Measurements from ENCODE around the gene DNAJB11. TPM values are rescaled to one million over a fixed set of nuclear protein-coding genes. Genes with fewer than 3 reads are reported as not detected.

Gene DNAJB11
- total and polyA plus RNA-seq, 2 experiments from 2014 or later = 72.6 to 85.6 TPM

DNA sequence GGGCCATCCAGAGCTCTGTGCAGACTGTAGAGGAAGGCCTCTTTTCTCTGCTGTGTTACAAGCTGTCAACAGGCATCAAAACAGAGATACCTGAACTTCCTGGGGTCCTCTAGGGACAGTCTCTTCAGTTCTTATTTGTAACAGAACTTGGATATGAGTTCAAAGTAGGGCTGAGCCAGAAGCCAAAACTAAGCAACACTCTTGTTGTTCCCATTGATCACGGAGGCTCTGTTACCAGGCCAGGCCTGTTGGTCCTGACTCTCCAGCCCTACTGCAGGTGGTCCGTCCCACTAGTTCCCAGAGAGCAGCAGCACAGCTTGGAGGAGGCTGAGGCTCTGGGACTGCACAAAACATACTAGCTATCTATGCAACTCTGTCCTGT, 29.3 kb downstream of the DNAJB11 start:
- H3K27me3 Mint-ChIP-seq (ENCODE audit: insufficient read depth, low read depth, poor library complexity) = peaks cover 3% of the 10 kb centered on the region
- DNase-seq (ENCODE audit: low spot score) = no peak
- no peaks in the 10 kb centered on the region for H3K36me3 Mint-ChIP-seq (ENCODE audit: low read depth)
- peaks cover 9% of the 10 kb centered on the region for H3K4me1 Mint-ChIP-seq
- Histone ChIP-seq H3K4me1 (ENCODE audit: insufficient read depth) (no peaks in the 10 kb centered on the region), H3K27ac (ENCODE audit: low read depth) (no peak overlapping the region), H3K9me2 (ENCODE audit: insufficient read depth) (no peaks in the 10 kb centered on the region), H3K27me3 (ENCODE audit: insufficient read depth) (no peaks in the 10 kb centered on the region), H3K4me2 (no peak overlapping the region), H3K79me2 (replicated peaks; ENCODE audit: insufficient read depth) (no peaks in the 10 kb centered on the region), H2AFZ (no peak overlapping the region), H3K36me3 (ENCODE audit: insufficient read depth) (no peaks in the 10 kb centered on the region), H3K4me3 (no peak overlapping the region), H3F3A (replicated peaks; ENCODE audit: low read depth) (no peaks in the 10 kb centered on the region), H4K20me1 (replicated peaks; ENCODE audit: insufficient read depth) (no peaks in the 10 kb centered on the region)
- no peaks in the 10 kb centered on the region; the same call in 2 of the 3 replicates for H3K9me3 Mint-ChIP-seq
- TF ChIP-seq EZH2 (IDR thresholded peaks at IDR 0.05; ENCODE audit: low read depth, unreplicated experiment) (no peak), POLR2AphosphoS5 (IDR thresholded peaks at IDR 0.05; ENCODE audit: low read depth) (no peak), NANOG (IDR thresholded peaks at IDR 0.05; ENCODE audit: borderline replicate concordance) (no peak), STAT1 (IDR thresholded peaks at IDR 0.05; ENCODE audit: unreplicated experiment) (no peak), ZNF114 (CRISPR knock-in tag; IDR thresholded peaks at IDR 0.05) (no peak), CREB1 (CRISPR knock-in tag; IDR thresholded peaks at IDR 0.05; ENCODE audit: low read depth) (no peak), ZNF331 (CRISPR knock-in tag; IDR thresholded peaks at IDR 0.05; ENCODE audit: low read depth) (no peak), JUNB (IDR thresholded peaks at IDR 0.05; ENCODE audit: unreplicated experiment) (no peak), EZH2phosphoT487 (IDR thresholded peaks at IDR 0.05; ENCODE audit: unreplicated experiment) (no peak)
- TF ChIP-seq, protein P1, sequence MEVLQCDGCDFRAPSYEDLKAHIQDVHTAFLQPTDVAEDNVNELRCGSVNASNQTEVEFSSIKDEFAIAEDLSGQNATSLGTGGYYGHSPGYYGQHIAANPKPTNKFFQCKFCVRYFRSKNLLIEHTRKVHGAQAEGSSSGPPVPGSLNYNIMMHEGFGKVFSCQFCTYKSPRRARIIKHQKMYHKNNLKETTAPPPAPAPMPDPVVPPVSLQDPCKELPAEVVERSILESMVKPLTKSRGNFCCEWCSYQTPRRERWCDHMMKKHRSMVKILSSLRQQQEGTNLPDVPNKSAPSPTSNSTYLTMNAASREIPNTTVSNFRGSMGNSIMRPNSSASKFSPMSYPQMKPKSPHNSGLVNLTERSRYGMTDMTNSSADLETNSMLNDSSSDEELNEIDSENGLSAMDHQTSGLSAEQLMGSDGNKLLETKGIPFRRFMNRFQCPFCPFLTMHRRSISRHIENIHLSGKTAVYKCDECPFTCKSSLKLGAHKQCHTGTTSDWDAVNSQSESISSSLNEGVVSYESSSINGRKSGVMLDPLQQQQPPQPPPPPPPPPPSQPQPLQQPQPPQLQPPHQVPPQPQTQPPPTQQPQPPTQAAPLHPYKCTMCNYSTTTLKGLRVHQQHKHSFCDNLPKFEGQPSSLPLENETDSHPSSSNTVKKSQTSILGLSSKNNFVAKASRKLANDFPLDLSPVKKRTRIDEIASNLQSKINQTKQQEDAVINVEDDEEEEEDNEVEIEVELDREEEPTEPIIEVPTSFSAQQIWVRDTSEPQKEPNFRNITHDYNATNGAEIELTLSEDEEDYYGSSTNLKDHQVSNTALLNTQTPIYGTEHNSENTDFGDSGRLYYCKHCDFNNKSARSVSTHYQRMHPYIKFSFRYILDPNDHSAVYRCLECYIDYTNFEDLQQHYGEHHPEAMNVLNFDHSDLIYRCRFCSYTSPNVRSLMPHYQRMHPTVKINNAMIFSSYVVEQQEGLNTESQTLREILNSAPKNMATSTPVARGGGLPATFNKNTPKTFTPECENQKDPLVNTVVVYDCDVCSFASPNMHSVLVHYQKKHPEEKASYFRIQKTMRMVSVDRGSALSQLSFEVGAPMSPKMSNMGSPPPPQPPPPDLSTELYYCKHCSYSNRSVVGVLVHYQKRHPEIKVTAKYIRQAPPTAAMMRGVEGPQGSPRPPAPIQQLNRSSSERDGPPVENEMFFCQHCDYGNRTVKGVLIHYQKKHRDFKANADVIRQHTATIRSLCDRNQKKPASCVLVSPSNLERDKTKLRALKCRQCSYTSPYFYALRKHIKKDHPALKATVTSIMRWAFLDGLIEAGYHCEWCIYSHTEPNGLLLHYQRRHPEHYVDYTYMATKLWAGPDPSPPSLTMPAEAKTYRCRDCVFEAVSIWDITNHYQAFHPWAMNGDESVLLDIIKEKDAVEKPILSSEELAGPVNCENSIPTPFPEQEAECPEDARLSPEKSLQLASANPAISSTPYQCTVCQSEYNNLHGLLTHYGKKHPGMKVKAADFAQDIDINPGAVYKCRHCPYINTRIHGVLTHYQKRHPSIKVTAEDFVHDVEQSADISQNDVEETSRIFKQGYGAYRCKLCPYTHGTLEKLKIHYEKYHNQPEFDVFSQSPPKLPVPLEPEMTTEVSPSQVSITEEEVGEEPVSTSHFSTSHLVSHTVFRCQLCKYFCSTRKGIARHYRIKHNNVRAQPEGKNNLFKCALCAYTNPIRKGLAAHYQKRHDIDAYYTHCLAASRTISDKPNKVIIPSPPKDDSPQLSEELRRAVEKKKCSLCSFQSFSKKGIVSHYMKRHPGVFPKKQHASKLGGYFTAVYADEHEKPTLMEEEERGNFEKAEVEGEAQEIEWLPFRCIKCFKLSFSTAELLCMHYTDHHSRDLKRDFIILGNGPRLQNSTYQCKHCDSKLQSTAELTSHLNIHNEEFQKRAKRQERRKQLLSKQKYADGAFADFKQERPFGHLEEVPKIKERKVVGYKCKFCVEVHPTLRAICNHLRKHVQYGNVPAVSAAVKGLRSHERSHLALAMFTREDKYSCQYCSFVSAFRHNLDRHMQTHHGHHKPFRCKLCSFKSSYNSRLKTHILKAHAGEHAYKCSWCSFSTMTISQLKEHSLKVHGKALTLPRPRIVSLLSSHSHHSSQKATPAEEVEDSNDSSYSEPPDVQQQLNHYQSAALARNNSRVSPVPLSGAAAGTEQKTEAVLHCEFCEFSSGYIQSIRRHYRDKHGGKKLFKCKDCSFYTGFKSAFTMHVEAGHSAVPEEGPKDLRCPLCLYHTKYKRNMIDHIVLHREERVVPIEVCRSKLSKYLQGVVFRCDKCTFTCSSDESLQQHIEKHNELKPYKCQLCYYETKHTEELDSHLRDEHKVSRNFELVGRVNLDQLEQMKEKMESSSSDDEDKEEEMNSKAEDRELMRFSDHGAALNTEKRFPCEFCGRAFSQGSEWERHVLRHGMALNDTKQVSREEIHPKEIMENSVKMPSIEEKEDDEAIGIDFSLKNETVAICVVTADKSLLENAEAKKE (CRISPR knock-in tag; IDR thresholded peaks at IDR 0.05) = no peak
- TF ChIP-seq, protein P2, sequence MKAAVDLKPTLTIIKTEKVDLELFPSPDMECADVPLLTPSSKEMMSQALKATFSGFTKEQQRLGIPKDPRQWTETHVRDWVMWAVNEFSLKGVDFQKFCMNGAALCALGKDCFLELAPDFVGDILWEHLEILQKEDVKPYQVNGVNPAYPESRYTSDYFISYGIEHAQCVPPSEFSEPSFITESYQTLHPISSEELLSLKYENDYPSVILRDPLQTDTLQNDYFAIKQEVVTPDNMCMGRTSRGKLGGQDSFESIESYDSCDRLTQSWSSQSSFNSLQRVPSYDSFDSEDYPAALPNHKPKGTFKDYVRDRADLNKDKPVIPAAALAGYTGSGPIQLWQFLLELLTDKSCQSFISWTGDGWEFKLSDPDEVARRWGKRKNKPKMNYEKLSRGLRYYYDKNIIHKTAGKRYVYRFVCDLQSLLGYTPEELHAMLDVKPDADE (IDR thresholded peaks at IDR 0.05) = no peak
- TF ChIP-seq, protein P3, sequence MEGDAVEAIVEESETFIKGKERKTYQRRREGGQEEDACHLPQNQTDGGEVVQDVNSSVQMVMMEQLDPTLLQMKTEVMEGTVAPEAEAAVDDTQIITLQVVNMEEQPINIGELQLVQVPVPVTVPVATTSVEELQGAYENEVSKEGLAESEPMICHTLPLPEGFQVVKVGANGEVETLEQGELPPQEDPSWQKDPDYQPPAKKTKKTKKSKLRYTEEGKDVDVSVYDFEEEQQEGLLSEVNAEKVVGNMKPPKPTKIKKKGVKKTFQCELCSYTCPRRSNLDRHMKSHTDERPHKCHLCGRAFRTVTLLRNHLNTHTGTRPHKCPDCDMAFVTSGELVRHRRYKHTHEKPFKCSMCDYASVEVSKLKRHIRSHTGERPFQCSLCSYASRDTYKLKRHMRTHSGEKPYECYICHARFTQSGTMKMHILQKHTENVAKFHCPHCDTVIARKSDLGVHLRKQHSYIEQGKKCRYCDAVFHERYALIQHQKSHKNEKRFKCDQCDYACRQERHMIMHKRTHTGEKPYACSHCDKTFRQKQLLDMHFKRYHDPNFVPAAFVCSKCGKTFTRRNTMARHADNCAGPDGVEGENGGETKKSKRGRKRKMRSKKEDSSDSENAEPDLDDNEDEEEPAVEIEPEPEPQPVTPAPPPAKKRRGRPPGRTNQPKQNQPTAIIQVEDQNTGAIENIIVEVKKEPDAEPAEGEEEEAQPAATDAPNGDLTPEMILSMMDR (conservative IDR thresholded peaks at IDR 0.05; ENCODE audit: low read depth in 2 of 2) = no peak
- TF ChIP-seq, protein P4, sequence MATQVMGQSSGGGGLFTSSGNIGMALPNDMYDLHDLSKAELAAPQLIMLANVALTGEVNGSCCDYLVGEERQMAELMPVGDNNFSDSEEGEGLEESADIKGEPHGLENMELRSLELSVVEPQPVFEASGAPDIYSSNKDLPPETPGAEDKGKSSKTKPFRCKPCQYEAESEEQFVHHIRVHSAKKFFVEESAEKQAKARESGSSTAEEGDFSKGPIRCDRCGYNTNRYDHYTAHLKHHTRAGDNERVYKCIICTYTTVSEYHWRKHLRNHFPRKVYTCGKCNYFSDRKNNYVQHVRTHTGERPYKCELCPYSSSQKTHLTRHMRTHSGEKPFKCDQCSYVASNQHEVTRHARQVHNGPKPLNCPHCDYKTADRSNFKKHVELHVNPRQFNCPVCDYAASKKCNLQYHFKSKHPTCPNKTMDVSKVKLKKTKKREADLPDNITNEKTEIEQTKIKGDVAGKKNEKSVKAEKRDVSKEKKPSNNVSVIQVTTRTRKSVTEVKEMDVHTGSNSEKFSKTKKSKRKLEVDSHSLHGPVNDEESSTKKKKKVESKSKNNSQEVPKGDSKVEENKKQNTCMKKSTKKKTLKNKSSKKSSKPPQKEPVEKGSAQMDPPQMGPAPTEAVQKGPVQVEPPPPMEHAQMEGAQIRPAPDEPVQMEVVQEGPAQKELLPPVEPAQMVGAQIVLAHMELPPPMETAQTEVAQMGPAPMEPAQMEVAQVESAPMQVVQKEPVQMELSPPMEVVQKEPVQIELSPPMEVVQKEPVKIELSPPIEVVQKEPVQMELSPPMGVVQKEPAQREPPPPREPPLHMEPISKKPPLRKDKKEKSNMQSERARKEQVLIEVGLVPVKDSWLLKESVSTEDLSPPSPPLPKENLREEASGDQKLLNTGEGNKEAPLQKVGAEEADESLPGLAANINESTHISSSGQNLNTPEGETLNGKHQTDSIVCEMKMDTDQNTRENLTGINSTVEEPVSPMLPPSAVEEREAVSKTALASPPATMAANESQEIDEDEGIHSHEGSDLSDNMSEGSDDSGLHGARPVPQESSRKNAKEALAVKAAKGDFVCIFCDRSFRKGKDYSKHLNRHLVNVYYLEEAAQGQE (IDR thresholded peaks at IDR 0.05; ENCODE audit: unreplicated experiment) = no peak
- no peak for ATAC-seq
- no peak overlapping the region for H3K27ac Mint-ChIP-seq
- H3K4me3 Mint-ChIP-seq = no peak overlapping the region
